22Rv1 (cell line): ENCODE results near the gene RAB30.

ENCODE experiments used
- ZFX ChIP-seq: fragments of 450-650 bp; IDR thresholded peaks from 2 replicates; pipeline ENCODE4 v1.6.1; 2017; ENCODE audit warnings: antibody characterized with exemption, borderline replicate concordance
- TF ChIP-seq, protein P1 (sequence below): fragments of 450-650 bp; IDR thresholded peaks from 2 replicates; pipeline ENCODE4 v1.5.1; 2017; ENCODE audit warnings: mild to moderate bottlenecking

DNA sequence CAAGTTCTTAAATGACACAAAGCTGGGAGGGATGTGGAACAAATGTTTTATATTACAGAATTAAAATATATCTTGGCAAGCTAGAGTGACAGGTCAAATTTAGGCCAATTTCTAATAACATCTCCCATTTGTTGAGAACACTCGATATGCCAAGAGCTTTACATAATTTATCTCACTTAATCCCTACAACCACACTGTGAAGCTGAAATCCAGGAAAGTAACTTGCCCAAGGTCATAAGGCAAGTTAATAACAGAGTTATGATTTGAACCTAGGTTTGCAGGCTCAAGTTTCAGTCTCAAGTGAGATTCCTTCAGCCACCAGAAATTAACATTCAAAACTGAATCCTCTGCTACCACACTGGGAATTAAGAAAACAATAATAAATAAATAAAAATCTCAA is 38.3 kb downstream of the RAB30 start:
- TF ChIP-seq, protein P1, sequence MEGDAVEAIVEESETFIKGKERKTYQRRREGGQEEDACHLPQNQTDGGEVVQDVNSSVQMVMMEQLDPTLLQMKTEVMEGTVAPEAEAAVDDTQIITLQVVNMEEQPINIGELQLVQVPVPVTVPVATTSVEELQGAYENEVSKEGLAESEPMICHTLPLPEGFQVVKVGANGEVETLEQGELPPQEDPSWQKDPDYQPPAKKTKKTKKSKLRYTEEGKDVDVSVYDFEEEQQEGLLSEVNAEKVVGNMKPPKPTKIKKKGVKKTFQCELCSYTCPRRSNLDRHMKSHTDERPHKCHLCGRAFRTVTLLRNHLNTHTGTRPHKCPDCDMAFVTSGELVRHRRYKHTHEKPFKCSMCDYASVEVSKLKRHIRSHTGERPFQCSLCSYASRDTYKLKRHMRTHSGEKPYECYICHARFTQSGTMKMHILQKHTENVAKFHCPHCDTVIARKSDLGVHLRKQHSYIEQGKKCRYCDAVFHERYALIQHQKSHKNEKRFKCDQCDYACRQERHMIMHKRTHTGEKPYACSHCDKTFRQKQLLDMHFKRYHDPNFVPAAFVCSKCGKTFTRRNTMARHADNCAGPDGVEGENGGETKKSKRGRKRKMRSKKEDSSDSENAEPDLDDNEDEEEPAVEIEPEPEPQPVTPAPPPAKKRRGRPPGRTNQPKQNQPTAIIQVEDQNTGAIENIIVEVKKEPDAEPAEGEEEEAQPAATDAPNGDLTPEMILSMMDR, result no peak
- TF ChIP-seq ZFX, result no peak
